ENCODE results near the gene ZMPSTE24.
"Not testable (repeated sequence)": the region's sequence is repeated elsewhere in the genome, so short reads cannot be mapped to it uniquely, and the experiment has no call there.

The ZMPSTE24 gene

DNA sequence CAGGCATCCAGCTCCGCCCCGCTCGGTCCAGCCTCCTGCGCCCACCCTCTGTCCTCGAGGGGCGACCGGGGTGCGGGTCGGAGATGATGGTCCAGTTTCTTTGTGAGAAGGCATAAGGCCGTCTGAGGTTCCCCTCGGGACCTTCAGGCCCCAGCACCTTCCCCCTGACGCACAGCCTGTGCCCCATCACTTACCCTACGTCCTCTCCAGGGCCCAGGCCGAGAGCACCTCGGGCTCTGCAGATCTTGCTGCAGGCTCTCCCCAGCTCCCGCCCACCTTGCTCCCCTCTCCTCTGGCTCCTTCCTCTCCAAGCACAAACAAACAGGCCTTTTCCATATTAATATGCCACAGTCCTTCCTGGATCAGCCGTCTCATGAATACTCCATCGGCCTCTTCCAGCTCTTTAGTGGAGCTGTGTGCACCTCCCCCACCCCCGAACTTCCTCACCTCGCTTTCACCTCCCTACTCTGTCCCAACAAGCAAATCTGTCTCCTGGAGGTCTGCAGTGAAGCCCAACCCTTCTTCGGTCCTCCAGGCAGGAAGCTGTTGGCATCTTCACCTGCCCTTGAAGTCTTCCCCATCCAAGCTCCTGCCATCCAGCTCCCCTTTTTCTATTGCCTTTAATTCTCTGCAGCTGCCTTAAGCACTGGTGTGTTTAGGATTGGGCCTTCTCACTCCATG, 59.5 kb downstream of the ZMPSTE24 start:
- TF ChIP-seq CTCF (IDR thresholded peaks at IDR 0.05; ENCODE audit: low read depth, low read length, missing control alignments) = no peak
- in situ Hi-C loops (cut with HindIII; ENCODE audit: low pct_ligation_motif_present, low sequenced_read_pairs) = no loop called here
- Histone ChIP-seq H3K4me3 (ENCODE audit: low read depth, low read length) (no peak overlapping the region), H3K27me3 (replicated peaks) (peaks cover 28% of the 10 kb centered on the region), H3K36me3 (replicated peaks) (no peaks in the 10 kb centered on the region), H3K27ac (no peak overlapping the region)
- DNase-seq = no peak

- H3K27ac ChIP-seq = no peak overlapping the region
- H3K36me3 ChIP-seq (replicated peaks) = no peaks in the 10 kb centered on the region
- H3K4me3 ChIP-seq (ENCODE audit: low read depth, low read length) = no peak overlapping the region
- H3K27me3 ChIP-seq (replicated peaks) = peaks cover 28% of the 10 kb centered on the region
- in situ Hi-C loops (cut with HindIII; ENCODE audit: low pct_ligation_motif_present, low sequenced_read_pairs) = no loop called here
- no peak for DNase-seq
- no peak for TF ChIP-seq CTCF (IDR thresholded peaks at IDR 0.05; ENCODE audit: low read depth, low read length, missing control alignments)
Measured at GRCh38 chr1:40318476-40318875, 60.4 kb downstream of the ZMPSTE24 start.

DNA sequence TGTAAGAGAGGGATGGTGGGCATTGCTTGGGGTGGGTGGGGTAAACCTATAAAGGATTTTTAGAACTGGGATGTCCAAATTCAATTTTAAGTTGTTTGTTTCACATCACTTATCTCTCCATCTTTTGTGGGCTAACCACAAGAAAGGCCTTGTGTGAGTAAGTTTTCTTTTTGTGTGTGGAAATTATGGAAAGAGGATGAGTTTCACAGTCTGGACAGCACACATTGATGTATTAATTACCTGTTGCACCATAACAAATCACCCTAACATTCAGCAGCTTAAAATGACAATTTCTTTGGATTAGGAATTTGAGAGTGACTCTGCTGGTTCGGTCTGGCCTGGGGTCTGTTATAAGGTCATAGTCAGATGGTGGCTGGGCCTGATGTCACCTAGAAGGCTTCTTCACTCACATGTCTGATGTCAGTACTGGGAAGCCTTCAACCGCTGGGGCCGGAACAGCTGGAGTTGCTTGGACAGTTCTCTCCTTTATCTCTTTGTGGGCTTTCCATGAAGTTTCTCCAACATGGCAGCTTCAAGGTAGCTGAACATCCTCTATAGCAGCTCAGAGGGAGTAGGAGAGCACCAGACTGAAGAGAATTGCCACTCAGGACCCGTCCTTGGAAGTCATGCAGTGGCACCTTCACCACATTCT, 61.1 kb downstream of the ZMPSTE24 start:
- Histone ChIP-seq H3K4me3 (ENCODE audit: low read depth, low read length) (no peak overlapping the region), H3K27ac (no peak overlapping the region), H3K36me3 (replicated peaks) (no peaks in the 10 kb centered on the region), H3K27me3 (replicated peaks) (peaks cover 28% of the 10 kb centered on the region)
- no peak for TF ChIP-seq CTCF (IDR thresholded peaks at IDR 0.05; ENCODE audit: low read depth, low read length, missing control alignments)
- DNase-seq = no peak
- in situ Hi-C loops (cut with HindIII; ENCODE audit: low pct_ligation_motif_present, low sequenced_read_pairs) = no loop called here

GRCh38 chr1:40331403-40331802, 73.4 kb downstream of the ZMPSTE24 start:
- H3K27me3 ChIP-seq (replicated peaks); DNase-seq; H3K36me3 ChIP-seq (replicated peaks); H3K4me3 ChIP-seq (ENCODE audit: low read depth, low read length); H3K27ac ChIP-seq; in situ Hi-C loops (cut with HindIII; ENCODE audit: low pct_ligation_motif_present, low sequenced_read_pairs): not testable (repeated sequence)

GRCh38 chr1:40332695-40333094, 74.7 kb downstream of the ZMPSTE24 start:
- Histone ChIP-seq H3K36me3 (replicated peaks) (no peaks in the 10 kb centered on the region), H3K27me3 (replicated peaks) (no peaks in the 10 kb centered on the region), H3K27ac (no peak overlapping the region), H3K4me3 (ENCODE audit: low read depth, low read length) (no peak overlapping the region)
- DNase-seq = no peak
- no peak for TF ChIP-seq CTCF (IDR thresholded peaks at IDR 0.05; ENCODE audit: low read depth, low read length, missing control alignments)
- in situ Hi-C loops (cut with HindIII; ENCODE audit: low pct_ligation_motif_present, low sequenced_read_pairs) = no loop called here

- TF ChIP-seq CTCF (IDR thresholded peaks at IDR 0.05; ENCODE audit: low read depth, low read length, missing control alignments) = no peak
- in situ Hi-C loops (cut with HindIII; ENCODE audit: low pct_ligation_motif_present, low sequenced_read_pairs) = no loop called here
- H3K4me3 ChIP-seq (ENCODE audit: low read depth, low read length) = no peak overlapping the region
- H3K27me3 ChIP-seq (replicated peaks) = no peaks in the 10 kb centered on the region
- DNase-seq = no peak
- H3K27ac ChIP-seq = no peak overlapping the region
- no peaks in the 10 kb centered on the region for H3K36me3 ChIP-seq (replicated peaks)
Measured at GRCh38 chr1:40337443-40337842, 79.4 kb downstream of the ZMPSTE24 start.

Data from brain microvascular endothelial cell (primary cell).